ENCODE data around the gene PITPNC1.

PITPNC1 gene

GRCh38 chr17:67353161-67353560 lies 23.9 kb upstream of the PITPNC1 start:
- no peak for DNase-seq
- H3K4me1 ChIP-seq (ENCODE audit: control insufficient read depth, insufficient read depth, low read length, poor library complexity, severe bottlenecking), result no peaks in the 10 kb centered on the region
- no peaks in the 10 kb centered on the region for H3K27me3 ChIP-seq (replicated peaks; ENCODE audit: control insufficient read depth, insufficient read depth, low read length, poor library complexity, severe bottlenecking)
- H3K9me3 ChIP-seq (ENCODE audit: control insufficient read depth, low read length), result no peaks in the 10 kb centered on the region
- H3K27ac ChIP-seq (ENCODE audit: insufficient read depth, low read length, poor library complexity, severe bottlenecking), result no peak overlapping the region
- H3K4me3 ChIP-seq (ENCODE audit: insufficient read depth, low read depth, low read length, poor library complexity, severe bottlenecking), result no peak overlapping the region
- peaks cover 76% of the 10 kb centered on the region for H3K36me3 ChIP-seq (ENCODE audit: control insufficient read depth, insufficient read depth, low read length)

- Histone ChIP-seq H3K4me3 (ENCODE audit: insufficient read depth, low read depth, low read length, poor library complexity, severe bottlenecking) (no peak overlapping the region), H3K4me1 (ENCODE audit: control insufficient read depth, insufficient read depth, low read length, poor library complexity, severe bottlenecking) (peaks cover 6% of the 10 kb centered on the region), H3K27ac (ENCODE audit: insufficient read depth, low read length, poor library complexity, severe bottlenecking) (no peak overlapping the region), H3K36me3 (ENCODE audit: control insufficient read depth, insufficient read depth, low read length) (peaks cover 67% of the 10 kb centered on the region), H3K9me3 (ENCODE audit: control insufficient read depth, low read length) (no peaks in the 10 kb centered on the region), H3K27me3 (replicated peaks; ENCODE audit: control insufficient read depth, insufficient read depth, low read length, poor library complexity, severe bottlenecking) (no peaks in the 10 kb centered on the region)
- DNase-seq, result no peak
Observed at GRCh38 chr17:67353929-67354574, 23.0 kb upstream of the PITPNC1 start.

- Histone ChIP-seq H3K9me3 (ENCODE audit: control insufficient read depth, low read length) (no peaks in the 10 kb centered on the region), H3K27me3 (replicated peaks; ENCODE audit: control insufficient read depth, insufficient read depth, low read length, poor library complexity, severe bottlenecking) (no peaks in the 10 kb centered on the region), H3K27ac (ENCODE audit: insufficient read depth, low read length, poor library complexity, severe bottlenecking) (no peak overlapping the region), H3K4me3 (ENCODE audit: insufficient read depth, low read depth, low read length, poor library complexity, severe bottlenecking) (no peak overlapping the region), H3K4me1 (ENCODE audit: control insufficient read depth, insufficient read depth, low read length, poor library complexity, severe bottlenecking) (peaks cover 18% of the 10 kb centered on the region), H3K36me3 (ENCODE audit: control insufficient read depth, insufficient read depth, low read length) (peaks cover 41% of the 10 kb centered on the region)
- no peak for DNase-seq
Observed at GRCh38 chr17:67358612-67359011, 18.5 kb upstream of the PITPNC1 start.

- H3K4me1 ChIP-seq (ENCODE audit: control insufficient read depth, insufficient read depth, low read length, poor library complexity, severe bottlenecking), result peaks cover 30% of the 10 kb centered on the region
- H3K9me3 ChIP-seq (ENCODE audit: control insufficient read depth, low read length), result no peaks in the 10 kb centered on the region
- DNase-seq, result peak; percentile 37 to 54 (median 39)
- H3K27ac ChIP-seq (ENCODE audit: insufficient read depth, low read length, poor library complexity, severe bottlenecking), result peak overlapping the region; percentile 38
- H3K4me3 ChIP-seq (ENCODE audit: insufficient read depth, low read depth, low read length, poor library complexity, severe bottlenecking), result no peak overlapping the region
- peaks cover 27% of the 10 kb centered on the region for H3K36me3 ChIP-seq (ENCODE audit: control insufficient read depth, insufficient read depth, low read length)
- no peaks in the 10 kb centered on the region for H3K27me3 ChIP-seq (replicated peaks; ENCODE audit: control insufficient read depth, insufficient read depth, low read length, poor library complexity, severe bottlenecking)
Observed at GRCh38 chr17:67359960-67360791, 16.9 kb upstream of the PITPNC1 start.

- Histone ChIP-seq H3K9me3 (ENCODE audit: control insufficient read depth, low read length) (no peaks in the 10 kb centered on the region), H3K4me1 (ENCODE audit: control insufficient read depth, insufficient read depth, low read length, poor library complexity, severe bottlenecking) (peaks cover 32% of the 10 kb centered on the region)
Observed at GRCh38 chr17:67360880-67361279, 16.2 kb upstream of the PITPNC1 start.

GRCh38 chr17:67362173-67362572 lies 14.9 kb upstream of the PITPNC1 start:
- Histone ChIP-seq H3K27me3 (replicated peaks; ENCODE audit: control insufficient read depth, insufficient read depth, low read length, poor library complexity, severe bottlenecking) (no peaks in the 10 kb centered on the region), H3K27ac (ENCODE audit: insufficient read depth, low read length, poor library complexity, severe bottlenecking) (no peak overlapping the region), H3K4me1 (ENCODE audit: control insufficient read depth, insufficient read depth, low read length, poor library complexity, severe bottlenecking) (peaks cover 32% of the 10 kb centered on the region), H3K9me3 (ENCODE audit: control insufficient read depth, low read length) (no peaks in the 10 kb centered on the region), H3K36me3 (ENCODE audit: control insufficient read depth, insufficient read depth, low read length) (peaks cover 12% of the 10 kb centered on the region), H3K4me3 (ENCODE audit: insufficient read depth, low read depth, low read length, poor library complexity, severe bottlenecking) (no peak overlapping the region)
- DNase-seq, result no peak

More at GRCh38 chr17:67360880-67361279, 16.2 kb upstream of the PITPNC1 start:
- Histone ChIP-seq H3K27ac (ENCODE audit: insufficient read depth, low read length, poor library complexity, severe bottlenecking) (peak overlapping the region; percentile 38), H3K4me3 (ENCODE audit: insufficient read depth, low read depth, low read length, poor library complexity, severe bottlenecking) (no peak overlapping the region), H3K27me3 (replicated peaks; ENCODE audit: control insufficient read depth, insufficient read depth, low read length, poor library complexity, severe bottlenecking) (no peaks in the 10 kb centered on the region), H3K36me3 (ENCODE audit: control insufficient read depth, insufficient read depth, low read length) (peaks cover 20% of the 10 kb centered on the region)
- DNase-seq, result no peak

GRCh38 chr17:67364847-67365737 lies 12.0 kb upstream of the PITPNC1 start:
- Histone ChIP-seq H3K9me3 (ENCODE audit: control insufficient read depth, low read length) (no peaks in the 10 kb centered on the region), H3K4me3 (ENCODE audit: insufficient read depth, low read depth, low read length, poor library complexity, severe bottlenecking) (peak overlapping the region; percentile 62), H3K36me3 (ENCODE audit: control insufficient read depth, insufficient read depth, low read length) (peaks cover 4% of the 10 kb centered on the region), H3K27ac (ENCODE audit: insufficient read depth, low read length, poor library complexity, severe bottlenecking) (peak overlapping the region; percentile 91), H3K27me3 (replicated peaks; ENCODE audit: control insufficient read depth, insufficient read depth, low read length, poor library complexity, severe bottlenecking) (no peaks in the 10 kb centered on the region), H3K4me1 (ENCODE audit: control insufficient read depth, insufficient read depth, low read length, poor library complexity, severe bottlenecking) (peaks cover 20% of the 10 kb centered on the region)
- no peak for DNase-seq

GRCh38 chr17:67365738-67366192 lies 11.3 kb upstream of the PITPNC1 start:
- peaks cover 4% of the 10 kb centered on the region for H3K36me3 ChIP-seq (ENCODE audit: control insufficient read depth, insufficient read depth, low read length)
- no peak for DNase-seq
- no peaks in the 10 kb centered on the region for H3K27me3 ChIP-seq (replicated peaks; ENCODE audit: control insufficient read depth, insufficient read depth, low read length, poor library complexity, severe bottlenecking)
- no peaks in the 10 kb centered on the region for H3K9me3 ChIP-seq (ENCODE audit: control insufficient read depth, low read length)
- peak overlapping the region; percentile 91 for H3K27ac ChIP-seq (ENCODE audit: insufficient read depth, low read length, poor library complexity, severe bottlenecking)
- peak overlapping the region; percentile 62 for H3K4me3 ChIP-seq (ENCODE audit: insufficient read depth, low read depth, low read length, poor library complexity, severe bottlenecking)
- H3K4me1 ChIP-seq (ENCODE audit: control insufficient read depth, insufficient read depth, low read length, poor library complexity, severe bottlenecking), result peaks cover 20% of the 10 kb centered on the region

- H3K4me1 ChIP-seq (ENCODE audit: control insufficient read depth, insufficient read depth, low read length, poor library complexity, severe bottlenecking), result peaks cover 20% of the 10 kb centered on the region
- H3K9me3 ChIP-seq (ENCODE audit: control insufficient read depth, low read length), result no peaks in the 10 kb centered on the region
Observed at GRCh38 chr17:67366193-67367157, 10.6 kb upstream of the PITPNC1 start, which contains the start of gene PSMD12. Gene PSMD12 (minus strand): TSS chr17:67366577. CDS start chr17:67366519, 58 bp downstream.

More at GRCh38 chr17:67366193-67367157, 10.6 kb upstream of the PITPNC1 start, which contains the start of gene PSMD12:
- Histone ChIP-seq H3K36me3 (ENCODE audit: control insufficient read depth, insufficient read depth, low read length) (peaks cover 2% of the 10 kb centered on the region), H3K27me3 (replicated peaks; ENCODE audit: control insufficient read depth, insufficient read depth, low read length, poor library complexity, severe bottlenecking) (no peaks in the 10 kb centered on the region), H3K27ac (ENCODE audit: insufficient read depth, low read length, poor library complexity, severe bottlenecking) (peak within 1 kb of the TSS; percentile 91), H3K4me3 (ENCODE audit: insufficient read depth, low read depth, low read length, poor library complexity, severe bottlenecking) (peak within 1 kb of the TSS; percentile 62)
- peak; percentile 84 to 89 (median 89) for DNase-seq
